HepG2 (cell line): ENCODE measurements around the gene DYSF. TPM values are rescaled to one million over a fixed set of nuclear protein-coding genes. Genes with fewer than 3 reads are reported as not detected.

Source experiments
- ATM ChIP-seq: fragments of 450-650 bp; IDR thresholded peaks from 2 replicates; pipeline ENCODE4 v1.7.1; 2017; ENCODE audit warnings: mild to moderate bottlenecking, borderline replicate concordance
- CTCF ChIP-seq: sonication (generic); formaldehyde crosslinking; IDR thresholded peaks from 2 replicates; pipeline ENCODE4 v1.5.0; 2020; ENCODE audit warnings: mild to moderate bottlenecking, missing genetic modification reagents, moderate library complexity
- ESRRA ChIP-seq: sonication (generic); formaldehyde crosslinking; IDR thresholded peaks from 2 replicates; pipeline ENCODE4 v1.5.1; 2020; ENCODE audit warnings: mild to moderate bottlenecking, low read depth, missing genetic modification reagents
- FOXA1 ChIP-seq, 2 experiments: fragments of 450-650 bp in 1 of 2; sonication (generic) in 1 of 2; formaldehyde crosslinking in 1 of 2; IDR thresholded peaks; 2 replicates each; pipeline versions ENCODE4 v1.4.0 to v1.6.1; 2016 to 2020; ENCODE audit warnings: missing genetic modification reagents in 1 of 2
- HNRNPUL1 ChIP-seq: fragments of 200-400 bp; formaldehyde crosslinking; IDR thresholded peaks from 2 replicates; pipeline ENCODE4 v1.6.1; 2017; ENCODE audit warnings: low read depth, mild to moderate bottlenecking, low read length, moderate library complexity
- MNT ChIP-seq: fragments of 450-650 bp; IDR thresholded peaks from 2 replicates; pipeline ENCODE4 v1.6.1; 2016
- PHB2 ChIP-seq: fragments of 450-650 bp; IDR thresholded peaks from 2 replicates; pipeline ENCODE4 v1.6.1; 2018; ENCODE audit not compliant: partially characterized antibody
- RBM22 ChIP-seq: fragments of 200-400 bp; formaldehyde crosslinking; optimal IDR thresholded peaks from 2 replicates; pipeline ENCODE3; 2017; ENCODE audit warnings: mild to moderate bottlenecking, low read length, moderate library complexity
- TARDBP ChIP-seq: sonication (generic); formaldehyde crosslinking; IDR thresholded peaks from 2 replicates; pipeline ENCODE4 v1.8.0; 2022; ENCODE audit warnings: mild to moderate bottlenecking, missing genetic modification reagents
- TBX3 ChIP-seq: fragments of 450-650 bp; IDR thresholded peaks from 2 replicates; pipeline ENCODE4 v1.6.1; 2017; ENCODE audit warnings: antibody characterized with exemption, mild to moderate bottlenecking, inconsistent platforms, borderline replicate concordance
- UBTF ChIP-seq: sonication (generic); formaldehyde crosslinking; IDR thresholded peaks from 2 replicates; pipeline ENCODE4 v1.4.0; 2020; ENCODE audit warnings: mild to moderate bottlenecking, missing genetic modification reagents
- USF2 ChIP-seq, 2 experiments: sonication (generic) in 1 of 2; formaldehyde crosslinking in 1 of 2; IDR thresholded peaks; 2 replicates each; pipeline versions ENCODE4 v1.5.1 to v1.6.1; 2011 to 2020; ENCODE audit warnings: borderline replicate concordance in 1 of 2, low read depth in 1 of 2, low read length in 1 of 2, mild to moderate bottlenecking in 1 of 2, missing genetic modification reagents in 1 of 2, moderate library complexity in 1 of 2
- ZFP82 ChIP-seq: sonication (generic); formaldehyde crosslinking; IDR thresholded peaks from 2 replicates; pipeline ENCODE4 v1.5.1; 2020; ENCODE audit warnings: mild to moderate bottlenecking, missing genetic modification reagents, borderline replicate concordance
- ZIK1 ChIP-seq: sonication (generic); formaldehyde crosslinking; IDR thresholded peaks from 2 replicates; pipeline ENCODE4 v1.5.0; 2020; ENCODE audit warnings: mild to moderate bottlenecking, low read depth, missing genetic modification reagents, borderline replicate concordance
- ZNF138 ChIP-seq: sonication (generic); formaldehyde crosslinking; IDR thresholded peaks from 2 replicates; pipeline ENCODE4 v1.5.0; 2020; ENCODE audit warnings: mild to moderate bottlenecking, low read depth, missing genetic modification reagents
- ZNF260 ChIP-seq: sonication (generic); formaldehyde crosslinking; IDR thresholded peaks from 2 replicates; pipeline ENCODE4 v1.4.0; 2020; ENCODE audit warnings: missing genetic modification reagents, low read depth, mild to moderate bottlenecking, borderline replicate concordance
- ZNF430 ChIP-seq: sonication (generic); formaldehyde crosslinking; IDR thresholded peaks from 2 replicates; pipeline ENCODE4 v1.9.0; 2021; ENCODE audit warnings: mild to moderate bottlenecking, missing genetic modification reagents
- polyA plus RNA-seq, 8 experiments: library from polyadenylated mRNA; depleted of rRNA in 3 of 8; stranded (reverse) in 7 of 8; unstranded in 1 of 8; fragments of >200 nt; fragmentation: Illumina TruSeq in 4 of 8; extraction: Trizol in 4 of 8; gene quantifications; 2 replicates each; pipeline versions ENCODE4 v1.2.1 to v1.2.3, GENCODE V29; 2011 to 2016; ENCODE audit warnings: low read depth in 4 of 8, missing spikeins in 1 of 8, mixed read lengths in 1 of 8; ENCODE audit not compliant: insufficient read depth in 1 of 8
- total RNA-seq, 5 experiments: library from RNA; depleted of rRNA; stranded (reverse); fragments of >200 nt; fragmentation: Illumina TruSeq; extraction: Trizol; gene quantifications; 2 replicates each; pipeline ENCODE4 v1.2.3, GENCODE V29; 2016; ENCODE audit warnings: low read depth in 1 of 5

Gene DYSF
- total and polyA plus RNA-seq, 2 of the 13 experiments (the other 11 are each of a cell fraction or from before 2014, with no cell fraction given), result 0.15 to 2.4 TPM

GRCh38 chr2:71716697-71717624 is 263.6 kb downstream of the DYSF start (continued):
- TF ChIP-seq USF2 (IDR thresholded peaks at IDR 0.05; ENCODE audit: low read depth, low read length) (no peak), USF2 (CRISPR knock-in tag; IDR thresholded peaks at IDR 0.05; ENCODE audit: borderline replicate concordance) (no peak), MNT (no peak), ESRRA (CRISPR knock-in tag) (no peak), CTCF (CRISPR knock-in tag) (no peak), HNRNPUL1 (no peak), PHB2 (no peak), ZNF430 (CRISPR knock-in tag) (no peak), TBX3 (no peak), ZNF138 (CRISPR knock-in tag) (no peak), ZNF260 (CRISPR knock-in tag) (no peak), FOXA1 (IDR thresholded peaks at IDR 0.05) (no peak), FOXA1 (CRISPR knock-in tag; IDR thresholded peaks at IDR 0.05) (0 out of 2 replicates have a peak, but pooled peaks have one; percentile 4), ATM (no peak), TARDBP (CRISPR knock-in tag) (no peak), ZIK1 (no peak), ZFP82 (CRISPR knock-in tag) (no peak), RBM22 (no peak), UBTF (CRISPR knock-in tag) (0 out of 2 replicates have a peak, but pooled peaks have one; percentile 30)
